Left lobe of liver (tissue), 2 donors: ENCODE data around the gene OVOL3. TPM values are rescaled to one million over a fixed set of nuclear protein-coding genes. Genes with fewer than 3 reads are reported as not detected.
"Not testable (repeated sequence)": the region's sequence is repeated elsewhere in the genome, so short reads cannot be mapped to it uniquely, and the experiment has no call there.

Source experiments
- ATAC-seq: fragments of 200-7000 bp; cut with Tn5 transposase; one replicate; pipeline ENCODE4 v1.9.1; 2020; ENCODE audit warnings: mild to moderate bottlenecking, moderate library complexity
- DNase-seq: peaks from one replicate; pipeline ENCODE4 v3.0.0-alpha.2; 2020; ENCODE audit warnings: low spot score
- total RNA-seq: library from RNA; stranded (reverse); gene quantifications from one replicate; pipeline ENCODE4 v1.2.1, GENCODE V29; 2021
- donor health status: DM: no; HTN: no; CAD: no; lungs with moderate emphysema.
- donor health status: DM: no; HTN: yes; CAD: no.

Gene OVOL3
- total RNA-seq, 1 donor from 2014 or later: not detected

DNA sequence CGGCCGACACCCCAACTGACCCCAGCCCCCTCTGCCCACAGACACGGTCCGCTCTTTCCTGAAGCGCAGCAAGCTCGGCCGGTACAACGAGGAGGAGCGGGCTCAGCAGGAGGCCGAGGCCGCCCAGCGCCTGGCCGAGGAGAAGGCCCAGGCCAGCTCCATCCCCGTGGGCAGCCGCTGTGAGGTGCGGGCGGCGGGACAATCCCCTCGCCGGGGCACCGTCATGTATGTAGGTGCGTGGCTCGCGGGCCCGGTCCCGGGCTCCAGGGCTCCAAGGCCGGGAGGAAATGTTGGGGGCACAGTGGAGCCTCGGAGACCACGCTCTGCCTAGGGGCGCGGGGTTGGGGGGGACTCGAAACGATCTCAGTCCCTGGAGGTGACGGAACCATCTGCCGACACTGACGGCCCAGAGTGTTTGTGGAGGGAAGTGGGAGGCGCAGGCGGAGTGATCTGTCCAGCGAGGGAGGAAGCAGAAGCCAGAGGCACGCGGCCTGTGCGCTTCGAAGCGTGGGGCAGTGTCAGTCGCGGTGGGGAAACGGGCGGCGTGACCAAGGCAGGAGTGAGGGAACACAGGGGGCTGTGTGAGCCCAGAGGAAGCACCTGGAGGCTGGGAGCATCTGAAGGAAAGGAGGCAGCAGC, 10.7 kb downstream of the OVOL3 start:
- ATAC-seq (no peak), DNase-seq (no peak)

DNA sequence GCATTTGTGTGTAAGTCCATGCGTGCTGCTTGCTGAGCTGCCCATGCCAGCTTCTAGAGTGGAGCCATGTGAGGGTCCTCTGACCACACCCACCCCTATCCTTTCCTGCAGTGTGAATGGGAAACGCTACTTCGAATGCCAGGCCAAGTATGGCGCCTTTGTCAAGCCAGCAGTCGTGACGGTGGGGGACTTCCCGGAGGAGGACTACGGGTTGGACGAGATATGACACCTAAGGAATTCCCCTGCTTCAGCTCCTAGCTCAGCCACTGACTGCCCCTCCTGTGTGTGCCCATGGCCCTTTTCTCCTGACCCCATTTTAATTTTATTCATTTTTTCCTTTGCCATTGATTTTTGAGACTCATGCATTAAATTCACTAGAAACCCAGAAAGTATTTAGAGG, 14.6 kb downstream of the OVOL3 start:
- no peak for ATAC-seq
- DNase-seq: no peak

- peak; percentile 66 for ATAC-seq
- DNase-seq: peak; percentile 61
Observed at GRCh38 chr19:36128392-36128736, 17.4 kb downstream of the OVOL3 start.

GRCh38 chr19:36131221-36131620, 20.3 kb downstream of the OVOL3 start:
- ATAC-seq, DNase-seq: not testable (repeated sequence)

GRCh38 chr19:36134867-36135266, 23.9 kb downstream of the OVOL3 start:
- not testable (repeated sequence) for DNase-seq, ATAC-seq

DNA sequence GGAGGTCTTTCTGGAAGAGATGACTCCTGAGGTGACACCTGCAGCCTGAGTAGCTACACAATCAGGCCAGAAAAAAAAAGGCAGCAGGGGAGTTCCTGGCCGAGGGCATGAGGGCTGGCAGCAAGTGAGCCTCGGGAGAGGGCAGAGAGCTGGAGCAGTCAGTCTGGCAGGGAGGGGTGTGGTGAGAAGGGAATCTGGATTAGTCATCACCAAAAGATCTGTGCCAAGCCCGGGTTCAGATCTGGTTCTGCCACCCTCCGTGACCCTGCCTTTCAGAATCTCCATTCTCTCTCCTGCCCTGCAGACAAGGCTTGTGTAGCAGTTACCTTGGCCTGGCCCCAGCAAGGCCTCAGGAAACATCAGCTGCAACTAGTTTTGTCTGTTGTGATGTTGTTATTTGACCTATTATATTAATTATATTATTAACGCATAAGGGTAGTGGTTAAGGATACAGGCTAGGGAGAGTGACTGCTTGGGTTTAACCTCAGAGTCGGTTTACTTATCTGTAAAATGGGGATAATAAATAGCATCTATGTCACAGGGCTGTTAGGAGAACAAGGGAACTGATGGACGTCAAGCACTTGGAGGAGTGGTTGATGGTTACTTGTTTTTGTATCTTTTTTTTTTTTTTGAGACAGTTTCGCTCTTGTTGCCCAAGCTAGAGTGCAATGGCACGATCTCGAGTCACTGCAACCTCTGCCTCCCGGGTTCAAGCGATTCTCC, 26.2 kb downstream of the OVOL3 start:
- DNase-seq (peak; percentile 73), ATAC-seq (peak; percentile 47)

- ATAC-seq (no peak), DNase-seq (no peak)
Observed at GRCh38 chr19:36139120-36139472, 28.2 kb downstream of the OVOL3 start.

- peak; percentile 98 for DNase-seq
- peak; percentile 86 for ATAC-seq
Observed at GRCh38 chr19:36139473-36140303, 28.7 kb downstream of the OVOL3 start, which contains the start of gene CAPNS1. TSS of gene CAPNS1 (plus strand) at chr19:36140066. CDS start at chr19:36141012, 946 bp downstream.

- ATAC-seq: peak; percentile 32
- peak; percentile 59 for DNase-seq
Observed at GRCh38 chr19:36140304-36141038, 29.5 kb downstream of the OVOL3 start.

DNA sequence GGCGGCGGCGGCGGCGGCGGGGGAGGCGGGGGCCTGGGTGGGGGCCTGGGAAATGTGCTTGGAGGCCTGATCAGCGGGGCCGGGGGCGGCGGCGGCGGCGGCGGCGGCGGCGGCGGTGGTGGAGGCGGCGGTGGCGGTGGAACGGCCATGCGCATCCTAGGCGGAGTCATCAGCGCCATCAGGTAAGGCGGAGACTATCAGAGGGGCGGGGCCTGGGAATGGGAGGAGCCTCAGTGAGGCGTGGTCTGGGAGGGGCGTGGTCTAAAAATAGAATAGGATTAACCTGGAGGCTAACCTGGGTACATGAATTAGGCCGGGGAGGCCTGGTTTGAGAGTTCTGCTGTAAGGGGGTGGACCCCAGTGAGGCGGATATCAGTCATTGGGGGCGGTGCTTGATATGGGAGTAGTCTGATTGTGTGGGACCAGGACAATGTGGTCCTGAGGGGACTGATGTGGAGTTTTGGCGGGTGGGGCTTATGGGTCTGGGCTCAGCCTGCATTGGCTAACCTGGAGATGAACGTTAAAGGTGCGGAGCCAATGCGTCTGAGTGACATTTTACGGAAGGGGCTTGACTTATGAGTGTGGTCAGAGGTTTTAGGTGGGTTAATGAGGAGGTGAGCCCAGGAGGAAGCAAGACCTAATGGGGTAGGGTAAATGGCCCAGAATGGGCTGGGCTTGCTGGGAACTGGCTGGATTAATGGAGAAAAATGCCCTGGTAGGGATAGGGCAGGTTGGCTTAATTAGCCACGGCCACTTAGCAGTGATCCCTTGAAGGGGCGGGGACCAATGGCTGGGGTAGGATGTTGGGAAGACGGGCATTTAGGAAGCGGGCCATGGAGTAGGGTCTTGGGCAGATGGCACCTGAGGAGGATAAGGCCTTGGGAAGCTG, 30.3 kb downstream of the OVOL3 start:
- ATAC-seq (peak; percentile 76), DNase-seq (peak; percentile 89)

GRCh38 chr19:36142046-36142445, 31.1 kb downstream of the OVOL3 start:
- DNase-seq (no peak), ATAC-seq (no peak)

DNA sequence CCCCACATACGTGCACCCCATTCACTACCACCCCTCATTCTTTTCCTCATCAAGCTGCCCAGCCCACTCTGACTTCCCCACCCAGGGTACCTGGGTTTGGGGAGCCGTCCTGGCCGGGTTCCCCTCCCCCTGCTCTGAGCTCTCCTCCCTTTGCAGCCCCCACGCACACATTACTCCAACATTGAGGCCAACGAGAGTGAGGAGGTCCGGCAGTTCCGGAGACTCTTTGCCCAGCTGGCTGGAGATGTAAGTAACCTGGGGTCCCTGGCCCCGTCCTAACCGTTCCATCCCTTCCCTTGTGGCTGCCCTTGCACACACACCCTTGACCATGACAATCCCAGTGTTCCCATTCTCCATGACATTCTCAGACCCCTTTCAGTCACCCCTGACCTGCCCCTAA, 31.6 kb downstream of the OVOL3 start:
- no peak for ATAC-seq
- no peak for DNase-seq

- ATAC-seq (no peak), DNase-seq (no peak)
Observed at GRCh38 chr19:36144624-36145023, 33.7 kb downstream of the OVOL3 start.

DNA sequence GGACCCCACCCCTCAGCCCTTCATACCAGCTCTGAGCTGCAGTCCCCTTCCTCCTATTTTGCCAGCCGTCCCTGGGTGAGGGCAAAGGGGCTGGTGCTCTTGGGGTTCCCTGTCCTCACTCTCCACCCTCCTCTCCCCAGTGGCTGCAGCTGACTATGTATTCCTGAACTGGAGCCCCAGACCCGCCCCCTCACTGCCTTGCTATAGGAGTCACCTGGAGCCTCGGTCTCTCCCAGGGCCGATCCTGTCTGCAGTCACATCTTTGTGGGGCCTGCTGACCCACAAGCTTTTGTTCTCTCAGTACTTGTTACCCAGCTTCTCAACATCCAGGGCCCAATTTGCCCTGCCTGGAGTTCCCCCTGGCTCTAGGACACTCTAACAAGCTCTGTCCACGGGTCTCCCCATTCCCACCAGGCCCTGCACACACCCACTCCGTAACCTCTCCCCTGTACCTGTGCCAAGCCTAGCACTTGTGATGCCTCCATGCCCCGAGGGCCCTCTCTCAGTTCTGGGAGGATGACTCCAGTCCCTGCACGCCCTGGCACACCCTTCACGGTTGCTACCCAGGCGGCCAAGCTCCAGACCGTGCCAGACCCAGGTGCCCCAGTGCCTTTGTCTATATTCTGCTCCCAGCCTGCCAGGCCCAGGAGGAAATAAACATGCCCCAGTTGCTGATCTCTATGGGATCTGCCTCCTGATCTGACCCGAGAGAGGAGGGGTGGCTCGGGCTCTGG, 38.9 kb downstream of the OVOL3 start:
- ATAC-seq (no peak), DNase-seq (no peak)

DNA sequence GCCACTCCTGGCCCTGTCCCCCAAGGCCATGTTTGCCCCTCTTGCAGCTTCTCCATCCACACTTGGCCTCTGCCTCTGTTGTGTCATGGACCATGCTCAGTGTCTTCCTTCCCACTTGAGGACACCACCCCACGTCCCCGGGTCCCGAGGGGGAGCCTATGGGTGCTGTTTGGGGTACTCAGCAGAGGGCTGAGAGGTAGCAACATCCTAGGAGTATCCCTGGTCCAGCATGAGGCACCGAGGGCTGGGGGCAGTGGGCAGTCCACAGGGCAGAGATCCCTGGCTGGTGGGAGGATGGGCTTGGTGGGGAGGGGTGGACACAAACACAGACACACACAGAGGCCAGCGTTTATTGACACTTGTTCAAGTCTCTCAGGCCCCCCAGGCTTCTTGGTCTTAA, 39.6 kb downstream of the OVOL3 start:
- ATAC-seq (no peak), DNase-seq (no peak)

GRCh38 chr19:36151144-36152018, 40.4 kb downstream of the OVOL3 start:
- DNase-seq (no peak), ATAC-seq (peak; percentile 13)

GRCh38 chr19:36152019-36152351, 41.0 kb downstream of the OVOL3 start:
- DNase-seq (no peak), ATAC-seq (no peak)

GRCh38 chr19:36152352-36153091, 41.6 kb downstream of the OVOL3 start, which contains the start of gene COX7A1:
TSS of gene COX7A1 (minus strand) at chr19:36152447. CDS start at chr19:36152407, 40 bp downstream.
- DNase-seq (no peak), ATAC-seq (peak; percentile 67)
